RCC 7860 (cell line): ENCODE data around the gene MORC2.

ENCODE experiments used
- DNase-seq: peaks from one replicate; pipeline ENCODE4 v3.0.0-alpha.2; 2015; ENCODE audit warnings: low spot score
- FAIRE-seq: peaks from 2 replicates; lab custom pipeline; 2012; peaks lifted over from hg19 to GRCh38; lab: Jason Lieb, UNC

Gene MORC2

DNA sequence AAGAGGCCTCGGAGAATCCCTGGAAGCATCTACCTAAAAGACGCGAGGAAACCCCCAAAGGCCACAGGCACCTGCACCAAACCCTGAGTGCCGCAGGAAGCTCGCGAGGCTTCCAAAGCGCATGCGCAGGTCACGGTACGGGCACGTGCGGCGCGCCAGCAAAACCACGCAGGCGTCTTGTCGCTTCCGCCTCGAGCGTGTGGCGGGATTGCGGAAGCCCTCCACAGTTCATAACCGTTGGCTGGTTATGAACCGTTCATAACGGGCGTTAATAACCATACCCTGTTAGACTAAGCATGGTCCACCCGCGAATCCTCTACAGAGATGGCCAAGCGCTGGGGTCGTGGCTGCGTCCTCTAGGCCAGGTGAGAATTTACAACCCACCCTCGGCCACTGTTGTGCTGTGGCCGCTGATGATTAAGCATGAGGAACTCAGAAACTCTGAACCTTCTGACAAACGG, 46.4 kb downstream of the MORC2 start:
- DNase-seq = no peak
- no peak for FAIRE-seq

DNA sequence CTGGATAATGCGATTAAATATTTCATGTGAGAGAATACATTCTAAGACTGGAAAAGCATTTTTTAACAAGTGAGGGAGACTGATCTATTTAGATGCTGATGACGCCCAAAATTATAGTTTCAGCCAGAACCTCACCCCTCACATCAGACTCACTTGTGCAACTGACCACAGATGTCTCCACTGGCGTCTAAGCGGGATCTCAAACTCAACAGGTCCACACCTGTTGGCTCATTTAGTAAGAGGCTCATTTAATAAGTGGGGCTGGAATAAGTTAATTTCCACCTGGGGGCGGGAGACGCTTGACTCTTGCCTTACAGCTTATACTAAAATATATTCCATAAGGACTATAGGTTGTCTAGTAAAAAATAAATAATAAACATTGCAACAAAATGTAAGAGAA, 47.5 kb downstream of the MORC2 start:
- DNase-seq (no peak), FAIRE-seq (no peak)

DNA sequence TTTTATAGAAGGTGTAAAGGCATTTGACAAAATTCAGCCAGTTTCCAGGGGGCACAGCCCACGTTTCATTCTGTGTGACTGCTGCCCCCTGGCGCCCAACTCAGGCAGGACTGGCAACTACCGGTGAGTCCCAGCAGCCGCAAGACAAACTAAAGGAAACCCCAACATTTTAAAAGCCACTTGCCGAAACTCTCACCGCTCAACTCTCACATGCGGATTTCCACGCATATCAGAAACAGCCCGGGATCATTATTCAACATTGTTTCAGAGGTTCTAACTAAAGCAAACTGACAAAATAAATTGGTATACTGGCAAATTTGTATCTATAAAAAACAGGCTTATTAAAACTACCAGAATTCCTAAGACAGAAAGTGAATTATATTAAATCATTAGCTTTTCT, 48.2 kb downstream of the MORC2 start:
- DNase-seq (peak; percentile 19), FAIRE-seq (no peak)

DNA sequence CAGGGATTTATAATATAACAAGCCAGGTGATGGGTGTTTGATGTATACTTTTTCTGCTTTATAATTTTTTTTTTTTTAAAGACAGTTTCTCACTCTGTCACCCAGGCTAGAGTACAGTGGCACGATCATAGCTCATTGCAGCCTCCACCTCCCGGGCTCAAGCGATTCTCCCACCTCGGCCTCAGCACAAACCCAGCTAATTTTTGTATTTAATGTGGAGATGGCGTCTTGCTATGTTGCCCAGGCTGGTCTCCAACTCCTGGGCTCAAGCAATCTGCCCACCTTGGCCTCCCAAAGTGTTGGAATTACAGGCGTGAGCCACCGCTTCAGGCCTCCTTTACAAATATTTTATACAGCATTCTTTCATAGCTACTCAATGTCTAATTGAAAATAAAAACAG, 48.6 kb downstream of the MORC2 start:
- FAIRE-seq = no peak

GRCh38 chr22:30918761-30919160, 49.8 kb downstream of the MORC2 start:
- DNase-seq (no peak), FAIRE-seq (no peak)

More for the DNA sequence above, 48.6 kb downstream of the MORC2 start:
- no peak for DNase-seq

DNA sequence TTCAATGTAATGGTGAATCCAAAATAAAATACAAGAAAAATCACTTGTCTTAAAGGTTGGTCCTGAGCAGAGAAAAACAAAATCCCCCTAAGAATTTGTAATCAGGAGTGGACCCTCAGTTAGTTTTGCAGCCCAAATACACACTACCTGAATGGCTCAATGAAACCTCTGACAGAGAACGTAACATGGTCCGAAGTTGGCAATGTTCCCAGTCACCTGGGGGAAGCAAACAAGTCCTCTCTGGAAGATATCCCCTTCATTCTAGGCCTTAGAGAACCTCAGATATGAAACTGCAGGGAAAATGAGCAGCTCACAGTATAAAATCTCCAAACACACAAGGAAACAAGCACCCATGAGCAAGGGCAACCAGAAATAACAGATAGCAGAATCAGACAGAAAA, 58.2 kb downstream of the MORC2 start:
- FAIRE-seq (no peak), DNase-seq (no peak)

GRCh38 chr22:30909306-30909705, 59.3 kb downstream of the MORC2 start:
- no peak for DNase-seq
- FAIRE-seq = no peak

DNA sequence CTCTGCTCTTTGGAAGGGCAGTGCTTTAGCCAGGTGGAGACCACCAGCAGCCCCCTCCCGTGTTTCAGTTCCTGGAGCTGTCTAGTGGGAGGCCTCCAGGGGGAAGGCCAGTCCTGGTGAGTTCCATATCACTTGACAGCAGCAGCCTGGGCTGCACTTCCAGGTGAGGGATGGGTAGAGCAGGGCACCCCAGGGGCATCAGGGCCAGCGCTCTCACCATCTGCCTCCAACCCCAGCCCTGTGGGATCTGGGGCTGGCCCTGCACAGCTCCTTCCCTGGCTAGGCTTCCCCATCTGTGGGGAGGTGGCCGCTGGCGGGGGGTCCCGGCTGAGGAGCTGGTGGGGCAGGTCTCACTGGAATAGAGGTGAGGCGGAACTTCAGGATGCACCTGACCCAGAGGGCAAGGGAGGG, 60.5 kb downstream of the MORC2 start:
- DNase-seq (no peak), FAIRE-seq (no peak)

GRCh38 chr22:30906946-30907345, 61.6 kb downstream of the MORC2 start:
- FAIRE-seq = no peak
- no peak for DNase-seq

GRCh38 chr22:30906411-30906810, 62.2 kb downstream of the MORC2 start:
- no peak for DNase-seq
- FAIRE-seq = no peak

DNA sequence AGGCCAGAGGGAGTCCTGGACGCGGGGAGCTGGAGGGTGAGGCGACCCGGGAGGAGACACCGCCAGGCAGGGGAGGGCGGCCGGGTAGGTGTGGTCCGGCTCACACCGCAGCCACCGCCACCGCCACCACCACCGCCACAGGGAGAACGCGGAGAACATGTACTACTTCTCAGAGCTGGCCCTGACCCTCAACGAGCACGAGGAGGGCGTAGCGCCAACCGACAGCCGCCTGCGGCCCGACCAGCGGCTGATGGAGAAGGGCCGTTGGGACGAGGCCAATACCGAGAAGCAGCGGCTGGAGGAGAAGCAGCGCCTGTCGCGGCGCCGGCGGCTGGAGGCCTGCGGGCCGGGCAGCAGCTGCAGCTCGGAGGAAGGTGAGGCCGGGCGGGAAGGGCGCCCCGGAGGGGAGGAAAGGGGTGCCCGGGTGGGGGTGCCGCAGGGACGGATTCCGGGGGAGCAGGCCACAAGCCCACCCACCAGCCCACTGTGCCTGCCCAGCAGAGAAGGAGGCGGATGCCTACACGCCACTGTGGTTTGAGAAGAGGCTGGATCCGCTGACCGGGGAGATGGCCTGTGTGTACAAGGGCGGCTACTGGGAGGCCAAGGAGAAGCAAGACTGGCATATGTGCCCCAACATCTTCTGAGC, 62.8 kb downstream of the MORC2 start:
- FAIRE-seq (no peak), DNase-seq (no peak)

- DNase-seq (no peak), FAIRE-seq (no peak)
Measured at GRCh38 chr22:30903876-30904460, 64.6 kb downstream of the MORC2 start.

- no peak for FAIRE-seq
- DNase-seq = no peak
Measured at GRCh38 chr22:30902496-30903357, 65.8 kb downstream of the MORC2 start.

DNA sequence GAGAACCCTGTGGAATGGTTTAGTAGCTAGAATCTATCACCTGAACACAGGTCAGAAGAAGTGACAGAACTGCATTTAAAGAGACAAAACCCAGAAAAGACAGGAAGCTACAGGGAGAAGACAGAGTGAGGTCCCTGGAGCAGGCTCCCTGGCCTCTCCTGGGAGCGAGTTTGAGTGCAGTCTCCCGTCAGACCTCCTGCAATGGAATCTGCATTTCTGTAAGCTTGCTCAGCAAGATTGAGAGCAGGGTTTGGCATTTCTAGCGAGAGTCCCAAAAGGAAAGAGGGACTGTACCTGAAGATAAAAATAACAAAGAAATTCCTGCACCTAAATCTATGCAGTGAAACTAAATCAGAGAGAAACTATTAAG, 74.2 kb downstream of the MORC2 start:
- FAIRE-seq = no peak
- no peak for DNase-seq

DNA sequence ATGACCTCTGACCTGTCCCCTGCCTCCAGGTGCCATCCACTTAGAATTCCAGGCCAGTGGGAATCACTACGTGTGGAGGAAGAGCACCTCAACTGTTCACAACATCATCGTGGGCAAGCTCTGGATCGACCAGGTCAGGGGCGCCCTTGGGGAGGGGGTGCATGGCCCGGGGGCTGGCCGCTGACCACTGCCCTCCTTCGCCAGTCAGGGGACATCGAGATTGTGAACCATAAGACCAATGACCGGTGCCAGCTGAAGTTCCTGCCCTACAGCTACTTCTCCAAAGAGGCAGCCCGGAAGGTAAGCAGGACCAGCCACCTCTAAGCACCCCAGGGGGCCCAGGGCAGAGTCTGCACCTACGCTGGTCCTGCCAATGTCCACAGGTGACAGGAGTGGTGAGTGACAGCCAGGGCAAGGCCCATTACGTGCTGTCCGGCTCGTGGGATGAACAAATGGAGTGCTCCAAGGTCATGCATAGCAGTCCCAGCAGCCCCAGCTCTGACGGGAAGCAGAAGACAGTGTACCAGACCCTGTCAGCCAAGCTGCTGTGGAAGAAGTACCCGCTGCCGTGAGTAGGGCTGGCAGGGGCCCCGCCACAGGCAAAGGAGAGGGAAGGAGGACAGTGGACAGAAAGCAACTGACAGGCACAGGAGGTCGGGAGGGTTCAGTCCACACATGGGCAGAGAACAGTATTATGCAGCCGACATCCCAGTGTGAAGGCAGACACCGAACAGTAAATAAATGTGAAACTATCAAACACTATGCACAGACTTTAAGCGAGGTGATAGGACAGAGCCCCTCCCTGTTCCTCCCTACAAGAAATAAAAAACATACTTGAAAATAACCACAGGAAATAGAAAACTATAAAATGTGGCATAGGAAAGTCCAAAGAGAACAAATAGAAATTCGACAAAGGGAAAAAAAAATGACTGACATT, 74.9 kb downstream of the MORC2 start:
- DNase-seq = no peak
- FAIRE-seq = no peak

GRCh38 chr22:30892731-30893221, 75.8 kb downstream of the MORC2 start:
- FAIRE-seq (no peak), DNase-seq (no peak)

DNA sequence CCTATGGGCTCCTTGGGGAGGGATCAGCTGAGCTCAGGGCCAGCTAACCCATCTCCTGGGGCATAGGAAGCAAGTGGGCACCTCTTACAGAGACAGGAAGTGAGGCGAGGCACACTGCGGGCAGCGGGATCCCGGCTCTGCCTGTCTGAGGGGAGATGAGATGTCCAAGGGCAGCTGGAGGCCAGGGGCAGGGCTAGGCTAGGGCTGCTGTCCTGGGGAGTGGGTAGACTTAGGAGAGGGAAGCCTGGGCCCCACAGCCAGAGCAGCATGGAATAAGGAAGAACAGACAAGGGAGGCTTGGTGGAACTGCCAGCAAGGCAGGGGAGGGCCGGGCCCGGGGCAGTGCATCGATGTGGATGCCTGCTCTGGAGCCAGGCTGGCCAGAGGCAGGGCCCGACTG, 76.3 kb downstream of the MORC2 start:
- no peak for DNase-seq
- no peak for FAIRE-seq

- no peak for DNase-seq
- FAIRE-seq = no peak
Measured at GRCh38 chr22:30891781-30892180, 76.8 kb downstream of the MORC2 start.

DNA sequence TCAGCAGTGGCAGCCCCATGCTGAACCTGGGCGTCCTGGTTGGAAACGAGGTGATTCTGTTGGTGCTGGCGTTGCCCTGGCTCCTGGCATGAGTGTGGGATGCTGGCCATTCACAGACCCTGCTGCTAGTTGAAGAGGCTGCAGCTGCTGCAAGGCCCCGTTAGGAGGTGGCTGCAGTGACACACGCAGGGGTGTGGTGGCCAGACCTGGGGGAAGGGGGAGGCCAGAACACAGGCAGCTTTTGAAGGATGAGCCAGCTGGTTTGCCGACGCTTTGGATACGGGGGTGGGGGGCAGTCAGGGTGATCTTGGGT, 77.2 kb downstream of the MORC2 start:
- FAIRE-seq = no peak
- no peak for DNase-seq

DNA sequence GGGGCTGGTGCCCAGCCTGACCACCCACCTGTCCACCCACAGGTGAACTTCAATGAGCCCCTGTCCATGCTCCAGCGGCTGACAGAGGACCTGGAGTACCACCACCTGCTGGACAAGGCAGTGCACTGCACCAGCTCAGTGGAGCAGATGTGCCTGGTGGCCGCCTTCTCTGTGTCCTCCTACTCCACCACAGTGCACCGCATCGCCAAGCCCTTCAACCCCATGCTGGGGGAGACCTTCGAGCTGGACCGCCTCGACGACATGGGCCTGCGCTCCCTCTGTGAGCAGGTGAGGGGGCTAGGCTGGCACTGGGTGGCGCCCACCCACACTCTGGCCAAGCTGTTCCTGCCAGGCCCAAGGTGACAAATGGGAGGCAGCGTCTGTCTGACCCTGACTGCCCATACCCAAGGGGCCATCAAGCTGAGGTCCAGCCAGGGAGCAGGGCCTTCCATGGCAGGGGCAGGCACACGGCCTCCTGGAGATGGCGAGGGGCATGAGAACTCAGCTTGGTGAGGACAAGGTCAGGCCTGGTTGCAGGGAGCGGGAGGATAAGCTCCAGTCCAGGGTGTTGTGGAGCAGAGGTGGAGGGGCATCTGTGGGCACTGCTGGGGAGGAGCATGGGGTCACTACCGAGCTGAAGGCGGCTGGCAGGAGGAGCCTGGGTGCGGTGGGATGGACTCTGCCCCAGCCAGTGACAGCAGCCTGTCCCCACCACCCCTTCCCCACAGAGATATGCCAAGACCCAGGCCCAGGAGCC, 77.7 kb downstream of the MORC2 start:
- FAIRE-seq = no peak
- no peak for DNase-seq
